ENCODE data around the gene S100A4.
"Not testable (repeated sequence)": the region's sequence is repeated elsewhere in the genome, so short reads cannot be mapped to it uniquely, and the experiment has no call there.

Gene S100A4

GRCh38 chr1:153566414-153567371 is 21.1 kb upstream of the S100A4 start:
- DNase-seq: peak; percentile 87 to 90

- DNase-seq: peak; percentile 31 to 41
Measured at GRCh38 chr1:153565529-153566374, 20.1 kb upstream of the S100A4 start, which contains the start of gene S100A2. TSS of gene S100A2 (minus strand) at chr1:153565844. CDS start at chr1:153563877, 1,967 bp downstream.

- DNase-seq: no peak
Measured at GRCh38 chr1:153563991-153564390, 18.4 kb upstream of the S100A4 start.

GRCh38 chr1:153563483-153563901 is 17.9 kb upstream of the S100A4 start:
- no peak for DNase-seq

DNA sequence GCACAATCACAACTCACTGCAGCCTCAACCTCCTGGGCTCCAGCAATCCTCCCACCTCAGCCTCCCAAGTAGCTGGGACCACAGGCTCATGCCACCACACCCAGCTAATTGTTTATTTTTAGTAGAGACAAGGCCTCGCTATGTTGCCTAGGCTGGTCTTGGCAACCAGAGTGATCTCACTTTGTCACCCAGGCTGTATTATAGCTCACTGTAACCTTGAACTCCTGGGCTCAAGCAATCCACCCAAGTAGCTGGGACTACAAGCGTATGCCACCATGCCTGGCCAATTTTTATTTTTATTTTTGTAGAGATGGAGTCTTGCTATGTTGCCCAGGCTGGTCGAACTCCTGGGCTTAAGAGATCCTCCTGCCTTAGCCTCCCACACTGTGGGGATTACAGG is 16.4 kb upstream of the S100A4 start:
- not testable (repeated sequence) for DNase-seq

- DNase-seq: no peak
Measured at GRCh38 chr1:153561466-153561985, 15.9 kb upstream of the S100A4 start.

DNA sequence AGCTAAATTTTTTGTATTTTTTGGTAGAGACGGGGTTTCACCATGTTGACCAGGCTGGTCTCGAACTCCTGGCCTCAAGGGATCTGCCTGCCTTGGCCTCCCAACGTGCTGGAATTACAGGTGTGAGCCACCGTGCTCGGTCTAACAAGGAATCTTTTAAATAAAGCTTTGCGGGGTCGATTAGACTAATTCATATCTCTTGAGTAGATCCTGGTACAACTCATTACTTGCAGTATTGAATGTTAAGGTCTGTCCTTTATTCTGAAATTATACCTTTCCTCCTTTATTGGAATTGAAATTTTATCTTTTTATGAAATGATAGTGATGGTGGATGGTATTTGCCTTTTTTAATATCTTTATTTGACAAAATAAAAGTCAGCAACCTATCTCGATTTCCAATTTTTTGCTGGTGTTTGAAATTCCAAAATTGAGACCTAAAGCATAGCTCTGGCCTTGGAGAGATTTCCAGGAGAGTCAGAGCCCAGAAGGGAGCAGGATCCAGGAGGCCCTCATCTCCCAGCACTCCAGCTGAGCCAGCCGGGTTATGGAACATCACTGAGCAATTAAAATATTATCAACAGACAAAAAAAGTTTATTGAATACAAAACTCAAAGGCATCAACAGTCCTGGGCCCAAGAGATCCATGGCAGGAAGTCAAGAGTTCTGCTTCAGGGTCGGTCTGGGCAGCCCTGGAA is 15.3 kb upstream of the S100A4 start:
- DNase-seq: no peak

DNA sequence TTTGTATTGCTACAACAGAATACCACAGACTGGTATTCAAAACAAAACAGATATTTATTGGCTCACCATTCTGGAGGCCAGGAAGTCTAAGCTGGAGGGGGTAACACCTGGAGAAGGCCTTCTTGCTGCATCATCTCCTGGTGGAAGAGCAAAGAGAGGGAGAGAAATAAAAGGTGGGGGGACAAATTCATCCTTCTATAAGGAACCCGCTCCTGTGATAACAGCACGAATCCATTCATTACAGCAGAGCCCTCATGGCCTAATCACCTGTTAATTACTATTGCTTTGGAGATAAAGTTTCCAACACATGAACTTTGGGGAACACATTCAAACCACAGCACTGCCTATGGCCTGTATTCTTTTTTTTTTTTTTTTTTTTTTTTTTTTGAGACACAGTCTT is 14.6 kb upstream of the S100A4 start:
- DNase-seq: no peak

- DNase-seq: no peak
Measured at GRCh38 chr1:153557877-153558276, 12.3 kb upstream of the S100A4 start.

DNA sequence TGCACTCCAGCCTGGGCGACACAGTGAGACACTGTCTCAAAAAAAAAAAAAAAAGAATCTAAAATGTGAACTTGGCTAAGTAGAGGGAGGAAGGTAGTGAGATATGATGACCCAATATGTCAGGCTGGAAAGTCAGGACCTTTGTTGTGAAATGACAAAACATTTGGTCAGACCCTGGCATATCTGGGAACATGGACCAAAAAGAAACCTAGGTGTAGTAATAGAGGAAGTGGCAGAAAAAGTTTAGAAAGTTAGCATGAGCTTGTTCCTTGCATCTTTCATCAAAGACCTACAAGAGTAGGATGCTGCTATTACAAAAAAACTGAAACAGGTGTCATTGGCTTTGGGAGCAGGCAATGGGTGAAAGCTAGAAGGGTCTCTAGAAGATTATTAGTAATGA is 10.7 kb upstream of the S100A4 start:
- DNase-seq: no peak

DNA sequence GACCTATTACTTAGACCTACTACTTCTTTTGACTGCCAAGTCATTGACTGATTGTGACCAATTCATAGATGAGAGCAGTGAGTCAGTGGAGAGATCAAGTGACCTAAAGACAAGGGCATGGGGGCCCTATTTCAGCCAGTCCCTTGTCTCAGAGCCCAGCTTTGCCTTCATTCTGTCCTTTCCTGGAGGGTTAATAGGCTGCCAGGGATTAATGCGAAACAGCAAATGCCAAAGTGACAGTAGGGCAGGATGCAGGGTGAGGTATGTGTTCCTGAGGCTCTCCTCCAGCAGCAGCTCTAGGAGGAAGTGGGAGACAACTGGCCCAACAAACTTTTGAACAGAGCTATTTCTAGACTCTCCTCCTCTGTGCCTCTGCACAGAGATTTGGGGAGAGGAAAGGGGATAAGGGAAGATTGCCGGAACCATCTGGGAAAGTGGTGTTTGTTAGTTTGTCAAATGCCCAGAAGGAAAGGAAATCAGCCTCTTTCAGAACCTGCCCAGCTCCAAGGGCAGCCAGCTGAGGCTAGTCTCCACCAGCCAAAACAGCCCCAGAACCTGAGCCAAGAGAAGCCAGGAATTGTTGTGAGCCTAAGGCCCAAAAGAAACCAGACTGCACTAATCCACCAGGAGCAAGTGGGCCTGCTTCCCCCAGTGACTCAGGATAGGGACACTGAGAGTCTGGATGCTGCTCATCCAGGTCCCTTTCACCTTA is 8.4 kb upstream of the S100A4 start:
- DNase-seq: no peak

- DNase-seq: no peak
Measured at GRCh38 chr1:153553096-153553495, 7.5 kb upstream of the S100A4 start.

GRCh38 chr1:153552335-153552734 is 6.7 kb upstream of the S100A4 start:
- DNase-seq: no peak

- DNase-seq: no peak
Measured at GRCh38 chr1:153550827-153551500, 5.4 kb upstream of the S100A4 start.

GRCh38 chr1:153550398-153550758 is 4.8 kb upstream of the S100A4 start:
- no peak for DNase-seq

- no peak for DNase-seq
Measured at GRCh38 chr1:153549741-153550397, 4.3 kb upstream of the S100A4 start.

- DNase-seq: no peak
Measured at GRCh38 chr1:153548722-153549688, 3.4 kb upstream of the S100A4 start, which contains the start of gene S100A3. TSS of gene S100A3 (minus strand) at chr1:153549258. CDS start at chr1:153548485, 773 bp downstream.

DNA sequence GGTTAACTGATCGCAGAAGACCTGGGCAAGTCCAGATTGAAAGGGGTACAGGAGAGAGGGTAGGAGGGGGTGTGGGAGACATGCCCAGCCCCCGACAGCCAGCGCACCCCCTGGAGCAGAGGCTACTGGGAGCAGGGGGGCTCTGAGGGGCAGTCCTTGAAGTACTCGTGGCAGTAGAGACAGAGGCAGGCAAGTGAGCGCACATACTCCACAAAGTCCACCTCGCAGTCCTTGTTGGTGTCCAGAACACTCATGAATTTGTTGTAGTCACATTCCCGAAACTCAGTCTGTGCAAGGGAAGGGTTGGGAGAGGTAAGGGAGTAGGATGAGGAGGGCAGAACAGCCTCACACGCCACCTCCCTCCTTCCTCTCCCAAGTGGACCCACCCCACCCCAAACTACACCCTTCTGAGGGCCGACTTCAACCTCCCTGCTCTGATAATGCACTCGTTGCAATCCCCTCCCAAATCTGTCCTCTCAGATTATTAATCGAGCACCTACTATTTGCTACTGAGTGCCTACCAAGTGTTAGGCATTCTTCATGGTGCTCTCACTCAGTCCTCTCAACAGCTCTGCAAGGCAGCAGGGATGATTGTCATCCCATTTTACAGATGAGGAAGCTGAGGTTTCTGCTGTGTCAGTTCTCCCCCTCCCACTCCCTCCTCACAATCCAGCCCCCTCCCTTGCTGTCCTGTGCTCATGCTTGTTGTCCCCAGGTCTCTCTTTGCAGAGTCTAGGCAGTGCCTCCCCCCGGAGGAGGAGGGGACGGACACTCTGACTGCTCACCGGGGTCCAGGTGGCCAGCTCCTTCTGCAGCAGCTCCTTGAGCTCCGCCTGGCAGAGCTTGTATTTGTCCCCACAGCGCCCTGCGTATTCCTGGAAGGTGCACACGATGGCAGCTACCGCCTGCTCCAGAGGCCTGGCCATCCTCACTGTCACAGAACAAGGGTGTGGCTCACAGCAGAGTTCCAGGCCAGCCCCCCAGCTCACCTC is 2.2 kb upstream of the S100A4 start:
- DNase-seq: no peak
